HL-60/S4 treated with phorbol 12-myristate 13-acetate at 8.2 ng/mL for 4 days and 3 days (cell line): ENCODE results near the gene KCNMA1.

ENCODE experiments used
- in situ Hi-C: fragments of 300-500 bp; cut with MboI; formaldehyde crosslinking; loops from 2 replicates; pipeline ENCODE4 v1.15.0; 2022; ENCODE audit warnings: low sequenced_read_pairs

KCNMA1 gene

DNA sequence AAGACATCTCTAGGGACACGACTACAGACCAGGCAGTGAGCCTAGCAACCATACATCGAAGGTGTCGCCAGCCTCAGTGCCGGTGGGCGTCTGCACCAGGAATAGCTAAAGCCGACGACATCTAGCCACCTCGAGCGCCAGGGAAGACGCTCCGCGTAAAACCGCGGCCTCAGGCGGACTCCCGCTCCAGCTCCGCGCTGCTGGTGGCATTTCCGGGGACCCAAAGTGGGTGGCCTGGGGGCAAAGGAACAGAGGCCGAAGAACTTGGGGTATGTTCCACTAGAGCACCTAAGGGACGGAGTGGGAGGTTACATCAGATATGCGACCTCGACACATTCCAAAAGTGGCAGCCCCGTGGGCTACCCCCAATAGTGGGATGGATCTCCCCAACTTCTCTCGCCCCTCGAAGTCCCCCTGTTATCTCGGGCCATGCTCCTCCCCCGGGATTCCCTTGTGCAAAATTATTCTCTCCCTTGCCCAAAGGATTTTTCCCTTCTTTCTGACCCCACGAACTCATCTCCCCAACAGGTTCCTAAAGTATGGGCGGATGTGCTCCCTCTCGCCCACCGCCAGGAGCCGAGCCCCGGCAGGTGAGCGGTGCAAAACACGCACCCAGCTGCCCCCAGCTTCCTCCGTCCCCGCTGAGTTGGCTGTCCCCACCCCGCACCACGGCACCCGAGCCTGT is 1.2 kb downstream of the KCNMA1 start:
- in situ Hi-C loops, result loop anchor here (25.0 kb wide), 1 partner anchor 249 kb away; no protein-coding TSS in a partner anchor

DNA sequence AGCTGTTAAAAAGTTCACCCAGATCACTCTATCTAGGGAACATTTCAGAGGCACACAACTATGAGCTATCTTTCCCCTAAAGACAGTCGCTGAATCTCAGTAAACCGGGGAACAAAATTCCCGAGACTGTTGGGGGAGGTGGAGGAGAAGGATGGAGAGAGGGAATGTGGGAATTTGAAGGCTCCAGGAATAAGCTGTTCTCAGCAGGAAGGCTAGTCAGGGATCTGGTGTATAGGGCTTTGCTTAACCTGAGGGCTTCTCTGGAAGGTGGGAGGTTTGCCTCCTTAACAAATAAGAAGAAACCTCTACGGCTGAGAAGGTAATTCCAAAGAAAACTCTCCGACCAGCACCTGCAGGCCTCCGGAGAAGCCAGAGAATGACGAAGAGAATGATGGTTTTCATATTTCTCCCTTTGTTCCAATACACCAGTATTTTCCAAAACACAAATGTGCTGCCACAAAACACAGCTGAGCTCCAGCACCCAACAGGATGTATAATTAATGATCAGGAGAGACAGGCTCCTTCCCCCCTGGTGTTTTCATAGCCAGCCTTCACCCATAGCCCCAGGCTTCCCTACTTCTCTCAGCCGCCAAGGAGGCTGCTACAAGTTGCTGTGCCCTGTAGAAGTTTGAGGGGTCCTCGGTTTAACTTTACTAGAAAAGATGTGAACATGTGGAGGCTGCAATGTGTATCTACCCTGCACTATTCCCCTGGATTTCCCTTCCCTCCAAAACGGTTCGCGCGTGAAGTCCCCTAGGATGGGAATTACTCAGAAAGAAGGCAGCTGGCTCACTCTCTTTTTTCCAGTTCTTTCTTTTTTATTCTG is 2.0 kb downstream of the KCNMA1 start:
- in situ Hi-C loops, result loop anchor here (25.0 kb wide), 1 partner anchor 248 kb away; no protein-coding TSS in a partner anchor

DNA sequence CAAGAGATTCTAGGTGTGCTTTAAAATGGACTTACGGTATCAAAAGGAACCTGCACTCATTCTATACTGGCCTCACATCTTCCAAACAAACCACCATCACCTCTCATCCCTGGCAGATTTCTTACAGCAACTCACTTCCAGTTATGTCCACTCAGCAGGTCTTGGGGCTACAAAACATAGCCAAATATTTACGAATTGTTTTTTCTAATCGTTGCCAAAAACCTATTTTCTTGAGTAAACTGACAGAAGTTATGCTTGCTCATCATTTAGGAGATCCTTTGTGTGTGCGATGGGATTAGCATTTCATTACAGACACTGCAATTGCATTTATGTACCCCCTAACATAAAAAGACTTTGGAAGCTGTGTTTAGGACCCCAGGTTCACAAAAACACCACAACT is 2.7 kb downstream of the KCNMA1 start:
- in situ Hi-C loops, result loop anchor here (25.0 kb wide), 1 partner anchor 248 kb away; no protein-coding TSS in a partner anchor

DNA sequence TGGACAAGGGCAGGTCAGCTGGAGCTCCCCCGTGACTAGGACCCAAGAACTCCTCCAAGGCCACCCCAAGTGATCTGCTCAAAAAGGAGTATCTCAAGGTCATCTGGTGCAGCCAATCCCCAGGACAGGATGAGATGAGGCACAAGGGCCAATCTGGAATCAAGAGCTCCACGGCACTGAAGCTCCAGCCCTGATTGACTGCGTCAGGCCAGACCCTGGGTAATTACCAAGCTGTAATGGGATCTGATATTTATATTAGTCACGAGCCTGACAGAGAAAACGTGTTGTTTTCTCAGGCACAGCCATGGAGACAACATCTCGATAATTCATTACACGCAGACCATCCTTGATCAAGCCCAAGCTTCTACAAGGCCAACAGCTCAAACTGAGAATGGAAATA is 4.2 kb downstream of the KCNMA1 start:
- in situ Hi-C loops, result loop anchor here (25.0 kb wide), 1 partner anchor 246 kb away; no protein-coding TSS in a partner anchor

DNA sequence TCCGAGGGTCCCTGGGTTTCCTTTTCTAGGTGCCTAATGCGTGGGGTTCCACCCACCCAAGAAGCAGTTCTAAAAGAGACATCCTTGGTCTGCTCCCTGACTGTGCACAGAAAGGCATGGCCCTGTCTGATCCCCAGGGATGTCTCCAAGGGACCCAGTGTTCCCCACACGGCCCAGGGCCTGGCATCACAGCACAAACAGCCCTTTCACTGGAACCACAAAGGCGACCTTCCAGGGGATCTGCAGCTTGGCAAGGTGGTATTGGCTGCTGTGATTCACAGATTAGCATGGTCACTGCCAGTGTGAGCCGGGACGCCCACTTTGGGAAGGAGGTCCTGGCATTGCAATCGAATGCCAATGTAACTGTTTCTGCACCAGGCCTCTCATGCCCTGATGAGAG is 6.4 kb downstream of the KCNMA1 start:
- in situ Hi-C loops, result loop anchor here (25.0 kb wide), 1 partner anchor 244 kb away; no protein-coding TSS in a partner anchor

DNA sequence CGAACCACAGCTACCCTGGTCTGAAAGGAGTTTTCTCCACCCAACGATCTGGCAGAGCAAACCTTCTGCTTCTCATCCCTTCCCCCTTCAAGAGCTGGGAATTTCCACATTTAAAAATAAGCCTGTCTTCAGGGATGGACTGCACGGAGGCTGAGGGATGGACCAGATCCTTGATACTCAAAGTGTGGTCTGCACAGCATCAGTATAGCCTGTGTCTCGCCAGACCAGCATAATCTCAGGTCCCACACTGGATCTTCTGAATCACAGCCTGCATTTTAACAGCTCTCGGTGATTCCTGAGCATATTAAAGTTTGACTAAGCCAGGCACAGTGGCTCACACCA is 7.1 kb downstream of the KCNMA1 start:
- in situ Hi-C loops, result loop anchor here (25.0 kb wide), 1 partner anchor 243 kb away; no protein-coding TSS in a partner anchor

DNA sequence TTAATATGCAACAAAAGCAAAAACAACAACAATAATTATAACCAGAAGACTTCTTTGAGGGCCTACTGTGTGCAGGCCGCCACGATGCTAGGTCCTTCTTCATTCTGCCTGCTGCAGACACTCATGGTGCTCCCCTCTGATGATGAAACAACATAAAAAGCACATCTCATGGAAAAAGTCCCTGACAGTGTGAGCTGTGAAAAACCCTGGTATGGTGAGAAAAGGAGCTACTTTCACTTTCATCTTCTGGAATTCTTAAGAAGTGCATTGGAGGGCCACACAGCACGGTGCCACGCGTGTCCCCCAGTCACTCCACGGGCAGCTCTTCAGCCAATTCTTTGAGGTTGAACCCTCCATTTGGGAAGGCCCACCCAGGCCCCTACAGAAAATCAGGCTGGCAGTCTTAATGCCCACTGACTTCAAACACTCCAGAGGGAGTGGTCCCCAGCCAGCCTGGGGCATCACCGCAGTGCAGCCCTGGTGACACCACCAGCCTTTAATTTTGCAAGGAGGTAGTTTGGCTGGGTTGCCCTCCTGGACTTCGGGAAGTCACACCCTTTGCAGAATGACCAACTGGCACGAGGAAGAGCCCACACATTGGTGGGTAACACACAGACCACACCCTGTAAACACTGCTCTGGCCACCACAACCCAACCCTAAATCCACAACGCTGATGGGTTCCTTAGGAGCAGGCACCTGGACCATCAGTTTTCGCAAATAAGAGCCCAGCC is 7.7 kb downstream of the KCNMA1 start:
- in situ Hi-C loops, result loop anchor here (25.0 kb wide), 1 partner anchor 243 kb away; no protein-coding TSS in a partner anchor

DNA sequence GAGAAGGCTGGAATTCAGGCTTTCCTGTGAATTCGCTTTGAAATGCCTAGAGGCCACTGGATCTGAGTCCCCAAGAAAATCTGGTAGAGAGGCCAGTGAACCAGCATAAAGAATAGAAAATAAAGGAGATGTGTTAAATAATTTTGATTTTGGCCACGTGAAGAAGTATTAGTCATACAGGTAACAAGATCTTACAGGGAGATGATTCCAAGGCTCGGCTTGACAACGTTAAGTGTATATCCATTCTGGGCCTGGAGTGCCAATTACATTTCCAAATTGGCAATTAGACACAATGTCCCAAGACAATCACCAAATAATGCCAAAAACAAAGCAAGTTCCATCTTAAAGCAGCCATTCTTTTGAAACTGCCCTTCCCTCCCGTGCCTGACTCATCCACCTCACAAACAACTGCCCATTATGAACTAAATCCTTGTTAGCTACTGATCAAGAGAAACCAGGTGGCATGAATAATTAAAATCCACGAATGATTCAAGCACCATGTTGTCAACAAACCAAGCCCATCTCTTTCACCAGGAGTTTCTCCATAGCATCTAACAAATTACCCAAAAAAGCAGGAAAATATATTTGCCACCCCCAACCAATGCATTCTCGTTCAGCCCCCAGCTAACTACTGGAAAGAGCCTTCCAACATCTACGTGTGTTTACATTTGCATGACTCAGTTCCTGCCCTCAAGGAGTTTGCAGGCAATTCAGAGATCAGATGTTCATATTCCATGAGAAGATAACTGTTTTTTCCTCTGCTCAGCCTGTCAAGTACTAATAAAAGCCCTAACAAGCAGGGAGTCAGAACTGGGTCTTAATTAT is 8.5 kb downstream of the KCNMA1 start:
- in situ Hi-C loops, result loop anchor here (25.0 kb wide), 1 partner anchor 242 kb away; no protein-coding TSS in a partner anchor

DNA sequence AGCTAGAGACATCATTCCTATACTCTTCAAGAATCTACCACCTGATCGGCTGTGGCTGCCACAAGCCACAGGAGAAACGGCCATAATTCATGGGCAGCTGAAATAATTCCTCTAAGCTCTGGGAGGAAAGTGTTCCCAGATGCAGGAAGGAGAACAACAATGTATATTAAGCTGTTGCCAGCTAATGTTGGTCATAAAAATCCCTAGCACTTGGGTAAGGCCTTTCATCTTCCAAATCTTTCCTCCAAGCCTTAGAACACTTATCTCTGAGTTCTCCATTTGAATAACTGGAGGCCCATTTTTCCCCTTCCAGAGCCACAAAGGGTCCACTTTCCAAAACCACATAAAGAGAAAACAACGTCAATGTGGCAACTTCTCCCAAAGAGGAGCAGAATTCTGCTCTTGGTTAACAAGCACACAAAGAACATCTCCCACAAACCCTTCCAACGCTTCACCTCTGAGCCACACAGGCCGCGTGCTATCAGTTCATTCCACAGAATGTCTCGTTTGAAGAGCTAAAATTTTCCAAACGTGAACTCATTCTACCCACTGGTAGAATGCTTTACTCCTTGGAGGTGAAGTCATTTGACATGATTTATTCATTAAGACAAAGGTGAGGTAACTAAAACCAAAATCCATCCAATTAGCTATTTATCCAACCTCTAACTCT is 11.2 kb downstream of the KCNMA1 start:
- in situ Hi-C loops, result loop anchor here (25.0 kb wide), 1 partner anchor 239 kb away; no protein-coding TSS in a partner anchor

DNA sequence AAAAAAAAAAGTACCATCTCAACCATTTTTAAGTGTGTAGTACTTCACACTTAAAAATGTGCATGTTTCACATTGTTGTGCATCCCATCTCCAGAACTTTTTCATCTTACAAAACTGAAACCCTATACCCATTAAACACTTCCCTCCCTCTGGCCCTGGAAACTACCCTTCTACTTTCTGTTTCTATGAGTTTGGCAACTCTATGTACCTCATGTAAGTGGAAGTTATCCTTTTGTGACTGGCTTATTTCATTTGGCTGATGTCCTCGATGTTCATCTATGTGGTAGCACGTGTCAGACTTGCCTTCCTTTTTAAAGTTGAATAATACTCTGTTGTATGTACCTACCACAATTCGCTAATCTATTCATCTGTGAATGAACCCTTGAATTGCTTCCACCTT is 12.2 kb downstream of the KCNMA1 start:
- in situ Hi-C loops, result loop anchor here (25.0 kb wide), 1 partner anchor 238 kb away; no protein-coding TSS in a partner anchor

DNA sequence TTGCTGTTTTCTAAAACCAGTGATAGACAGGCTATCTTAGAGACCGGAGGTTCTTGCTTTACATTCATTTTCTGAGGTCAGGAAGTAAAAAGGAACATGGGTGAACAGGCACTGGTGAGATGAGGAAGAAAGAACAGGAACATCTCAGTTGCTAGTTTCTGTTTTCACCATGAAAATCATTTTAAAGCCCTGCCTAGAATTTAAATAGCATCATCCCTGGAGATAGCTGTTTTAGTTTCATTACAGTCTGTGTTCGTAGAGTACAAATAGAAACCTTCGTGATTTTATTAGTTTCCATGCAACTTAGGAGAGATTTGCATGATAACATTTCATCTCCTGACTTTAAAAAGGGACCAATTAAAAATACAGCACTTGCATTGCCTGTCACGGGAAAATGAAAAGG is 14.7 kb downstream of the KCNMA1 start:
- in situ Hi-C loops, result no loop called here

DNA sequence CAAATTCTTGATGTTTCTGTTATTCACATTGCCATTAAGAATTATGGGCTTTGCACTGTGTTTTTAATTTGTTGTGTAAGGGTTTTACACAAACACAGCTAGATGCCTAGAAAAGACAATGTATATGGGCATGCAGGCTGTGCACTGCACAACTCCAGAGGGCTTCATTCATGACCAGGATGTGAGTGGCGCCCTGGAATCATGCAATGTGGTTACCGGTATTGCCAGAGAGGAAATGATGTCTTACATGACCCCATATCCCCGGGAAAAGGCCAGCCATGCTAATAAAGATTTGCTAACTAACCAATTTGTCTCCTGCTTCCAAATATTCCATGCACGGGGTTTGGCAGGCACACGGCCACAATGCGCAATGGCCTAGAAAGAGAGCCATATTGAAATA is 16.9 kb downstream of the KCNMA1 start:
- in situ Hi-C loops, result no loop called here

DNA sequence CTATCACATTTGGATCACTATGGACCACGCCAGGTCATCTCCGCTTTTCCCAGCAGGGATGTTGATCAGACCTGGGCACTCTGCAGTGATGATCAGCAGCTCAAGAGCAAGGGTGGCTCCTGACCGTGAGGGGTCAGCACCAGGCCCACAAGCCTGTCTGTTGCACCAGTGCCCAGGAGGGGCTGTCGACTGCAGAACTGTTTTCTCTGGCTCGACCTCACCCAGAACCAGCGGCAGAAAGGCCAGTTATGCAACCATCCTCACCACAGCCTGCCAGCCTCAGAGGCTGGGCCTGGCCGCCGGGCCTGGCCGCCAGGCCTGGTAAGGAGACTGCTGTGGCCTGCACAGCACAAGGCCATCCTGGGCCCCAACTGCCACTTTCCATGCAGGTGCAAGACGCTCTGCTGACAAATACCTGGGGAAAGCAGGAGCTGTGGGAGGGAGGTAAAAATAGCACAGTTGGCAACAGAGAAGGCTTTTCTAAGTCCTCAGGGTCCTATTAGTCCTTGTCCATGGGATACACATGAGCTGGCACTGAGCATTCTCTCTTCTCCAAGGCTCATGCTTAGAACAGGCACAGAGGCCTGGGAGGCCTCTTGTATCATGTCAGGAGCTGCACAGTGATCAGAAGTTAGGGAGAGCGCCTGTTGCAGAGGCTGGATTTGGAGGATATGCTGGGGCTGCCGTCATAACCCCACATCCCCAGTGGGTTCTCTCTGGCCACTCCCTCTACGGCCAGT is 17.5 kb downstream of the KCNMA1 start:
- in situ Hi-C loops, result no loop called here

DNA sequence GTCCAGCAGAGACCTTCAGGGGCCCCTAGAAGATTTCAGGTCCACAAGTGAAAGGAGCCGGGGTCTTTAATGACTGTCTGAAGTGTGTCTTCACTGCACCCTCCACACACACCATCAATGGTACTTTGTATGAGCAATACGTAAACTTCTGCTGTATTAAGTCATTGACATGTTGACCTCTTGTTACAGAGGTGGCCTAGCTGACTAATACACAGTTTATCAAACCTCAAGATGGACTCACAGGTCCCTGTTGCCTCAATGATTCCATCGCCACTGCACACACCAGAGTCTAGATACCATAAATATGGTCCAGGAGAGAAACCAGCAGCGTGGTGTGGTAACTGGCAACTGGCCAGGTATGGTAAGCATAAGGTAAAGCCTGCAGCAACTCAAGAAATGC is 19.5 kb downstream of the KCNMA1 start:
- in situ Hi-C loops, result no loop called here

DNA sequence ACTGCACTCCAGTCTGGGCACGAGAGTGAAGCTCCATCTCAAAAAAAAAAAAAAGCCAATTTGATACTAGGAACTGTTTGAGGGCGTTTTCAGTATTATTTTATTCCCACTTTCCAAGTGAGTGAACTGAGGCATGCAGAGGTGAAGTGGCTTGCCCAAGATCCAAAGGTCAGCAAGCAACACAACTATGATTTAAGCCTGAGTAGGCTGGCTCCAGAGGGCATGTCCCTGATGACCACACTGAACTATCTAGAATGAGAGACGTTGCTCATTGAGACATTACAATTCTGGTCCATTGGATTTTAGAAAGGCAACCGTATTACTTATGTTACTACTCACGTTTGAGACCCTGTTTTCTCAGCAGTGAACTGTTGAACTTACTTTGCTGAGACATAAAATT is 20.8 kb downstream of the KCNMA1 start:
- in situ Hi-C loops, result no loop called here

DNA sequence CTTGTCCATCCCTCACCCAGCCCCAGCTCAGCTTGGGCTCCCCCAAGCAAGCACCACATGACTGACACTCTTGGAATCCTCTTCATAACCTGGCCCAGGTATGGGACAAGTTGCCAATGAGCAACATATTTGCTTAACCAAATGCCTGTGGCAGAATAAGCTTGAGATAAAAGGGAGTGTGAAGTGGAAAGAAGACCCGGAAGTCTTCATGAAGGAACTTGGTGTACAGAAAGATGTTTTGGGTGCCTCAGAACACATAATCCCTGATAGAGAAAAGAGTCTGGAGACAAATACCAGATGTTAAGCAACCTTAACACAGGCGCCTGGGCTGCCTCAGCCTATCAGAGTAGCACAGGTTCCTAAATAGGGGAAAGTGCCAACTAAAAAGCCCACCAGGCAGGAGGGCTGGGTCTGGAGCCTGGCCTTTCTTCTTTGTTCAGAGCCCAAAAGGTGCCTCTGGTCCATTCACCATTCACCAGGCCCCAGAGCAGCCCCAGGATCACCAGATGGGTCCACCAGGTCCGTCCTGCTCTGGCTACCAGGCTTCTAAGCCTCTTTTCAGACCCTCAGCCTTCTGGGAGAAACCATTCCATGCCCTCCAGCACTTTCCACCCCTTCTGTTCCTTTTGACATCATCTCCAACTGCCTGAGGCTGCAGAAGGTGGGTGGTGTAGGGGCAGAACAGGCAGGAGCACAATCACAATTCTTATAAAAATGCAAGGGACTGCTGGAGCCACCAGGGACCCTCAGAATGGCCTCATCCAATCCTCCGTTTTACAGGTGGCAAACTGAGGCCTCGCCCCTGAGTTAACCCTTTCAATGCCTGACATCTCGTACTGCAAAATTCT is 22.6 kb downstream of the KCNMA1 start:
- in situ Hi-C loops, result no loop called here

DNA sequence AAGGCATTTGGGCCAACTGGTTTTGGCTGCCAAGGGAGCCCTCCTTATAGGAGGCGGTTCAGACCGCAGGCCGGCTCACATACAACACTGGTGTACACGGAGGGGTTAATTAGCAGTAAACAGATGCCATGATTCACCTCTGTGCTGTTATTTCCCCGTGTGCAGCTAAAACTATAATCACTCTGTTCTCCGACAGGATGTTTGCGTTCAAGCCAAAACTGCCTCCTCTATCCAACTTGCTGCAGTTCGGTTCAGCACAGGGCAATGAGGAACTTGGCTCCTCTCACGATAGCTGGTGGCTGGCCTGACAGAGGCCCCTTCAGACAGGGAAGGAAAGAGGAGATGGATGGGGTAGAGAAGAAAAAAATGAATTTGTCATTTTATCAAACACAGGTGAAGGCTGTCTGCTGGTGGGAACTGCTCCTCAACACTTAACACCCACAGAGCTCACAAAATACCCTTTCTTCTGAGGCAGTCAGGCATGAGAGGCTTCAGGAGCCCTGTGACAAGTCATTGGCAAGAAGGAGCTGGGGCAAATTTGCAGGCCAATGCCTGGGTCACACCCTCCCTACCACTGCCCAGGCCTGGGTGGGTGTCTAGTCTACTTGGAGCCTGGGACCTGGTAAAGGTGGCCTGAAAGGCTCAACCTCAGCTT is 24.0 kb downstream of the KCNMA1 start:
- in situ Hi-C loops, result no loop called here

DNA sequence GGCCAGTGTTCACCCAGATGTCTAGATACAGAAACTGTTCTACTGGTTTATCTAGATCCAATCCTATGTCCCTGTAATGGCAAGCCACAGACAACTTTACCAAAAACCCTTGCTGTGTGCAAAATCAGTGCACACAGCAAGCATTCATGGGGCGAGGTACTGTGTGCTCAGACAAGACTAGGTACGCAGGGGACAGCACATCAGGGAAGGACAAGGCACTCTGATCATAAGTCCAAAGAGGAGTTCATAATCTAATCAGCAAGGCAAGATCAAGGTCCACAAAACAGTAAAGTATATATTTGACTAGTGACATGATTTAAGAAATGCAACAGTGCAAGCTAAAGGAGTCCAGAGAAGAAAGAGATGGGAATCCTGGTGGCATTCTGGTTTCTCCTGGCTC is 25.9 kb downstream of the KCNMA1 start:
- in situ Hi-C loops, result no loop called here
